Thyroid gland (tissue), 4 donors: ENCODE results near the gene MYLK.

ENCODE experiments used
- POLR2A ChIP-seq, 2 donors: fragments of 450-650 bp; IDR thresholded peaks; one replicate each; pipeline ENCODE4 v1.6.1; 2017; ENCODE audit warnings: antibody characterized with exemption in 2 of 2, mild to moderate bottlenecking in 2 of 2, moderate library complexity in 1 of 2
- TF ChIP-seq, protein P1 (sequence below), 6 experiments: fragments of 200-600 bp in 3 of 6; fragments of 450-650 bp in 3 of 6; sonication (generic) in 3 of 6; IDR thresholded peaks; one replicate each; pipeline ENCODE4 v1.5.1; 2016 to 2019; ENCODE audit warnings: antibody characterized with exemption in 6 of 6, mild to moderate bottlenecking in 2 of 6, inconsistent platforms in 1 of 6, moderate library complexity in 1 of 6

DNA sequence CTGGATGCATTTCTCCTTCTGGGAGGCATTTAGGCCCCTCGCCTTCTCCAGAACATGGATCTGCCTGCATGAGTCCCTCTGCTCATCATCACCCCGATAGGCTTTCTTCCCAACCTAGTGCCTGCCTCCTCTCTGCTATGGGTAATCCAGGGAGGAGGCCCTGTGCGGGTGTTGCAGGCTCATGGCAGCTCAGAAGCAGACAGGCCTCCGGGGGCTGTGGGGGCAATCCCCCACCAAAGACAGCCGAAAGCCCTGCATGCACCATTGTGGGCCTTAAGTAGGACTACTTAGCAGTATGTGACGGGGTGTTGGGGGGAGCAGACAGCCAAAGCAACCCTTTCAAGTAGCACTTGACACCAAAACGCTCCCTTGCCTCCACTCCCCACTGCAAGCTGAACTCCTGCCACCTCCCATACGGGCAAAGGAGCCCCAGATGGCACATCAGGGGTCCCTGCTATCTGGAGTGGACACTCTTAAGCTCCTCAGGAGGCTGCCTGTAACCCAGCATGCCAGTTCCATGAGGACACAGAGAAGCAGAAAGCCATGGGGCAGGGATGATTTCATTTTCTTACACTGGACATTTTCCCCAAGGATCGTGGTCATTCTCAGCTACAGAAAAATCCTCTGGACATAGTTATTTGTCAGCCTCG is 200.5 kb downstream of the MYLK start:
- TF ChIP-seq POLR2A (IDR thresholded peaks at IDR 0.05), result no peak
- TF ChIP-seq, protein P1, sequence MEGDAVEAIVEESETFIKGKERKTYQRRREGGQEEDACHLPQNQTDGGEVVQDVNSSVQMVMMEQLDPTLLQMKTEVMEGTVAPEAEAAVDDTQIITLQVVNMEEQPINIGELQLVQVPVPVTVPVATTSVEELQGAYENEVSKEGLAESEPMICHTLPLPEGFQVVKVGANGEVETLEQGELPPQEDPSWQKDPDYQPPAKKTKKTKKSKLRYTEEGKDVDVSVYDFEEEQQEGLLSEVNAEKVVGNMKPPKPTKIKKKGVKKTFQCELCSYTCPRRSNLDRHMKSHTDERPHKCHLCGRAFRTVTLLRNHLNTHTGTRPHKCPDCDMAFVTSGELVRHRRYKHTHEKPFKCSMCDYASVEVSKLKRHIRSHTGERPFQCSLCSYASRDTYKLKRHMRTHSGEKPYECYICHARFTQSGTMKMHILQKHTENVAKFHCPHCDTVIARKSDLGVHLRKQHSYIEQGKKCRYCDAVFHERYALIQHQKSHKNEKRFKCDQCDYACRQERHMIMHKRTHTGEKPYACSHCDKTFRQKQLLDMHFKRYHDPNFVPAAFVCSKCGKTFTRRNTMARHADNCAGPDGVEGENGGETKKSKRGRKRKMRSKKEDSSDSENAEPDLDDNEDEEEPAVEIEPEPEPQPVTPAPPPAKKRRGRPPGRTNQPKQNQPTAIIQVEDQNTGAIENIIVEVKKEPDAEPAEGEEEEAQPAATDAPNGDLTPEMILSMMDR (IDR thresholded peaks at IDR 0.05), result no peak
